SK-N-SH (cell line): ENCODE measurements around the gene SLC29A1. TPM values are rescaled to one million over a fixed set of nuclear protein-coding genes. Genes with fewer than 3 reads are reported as not detected.

ENCODE experiments used
- CTCF ChIA-PET: fragments of 300-600, 350-600 bp; formaldehyde crosslinking; extraction: SDS; loops from one replicate; lab custom pipeline; 2021; lab: Yijun Ruan, JAX
- POLR2A ChIA-PET: fragments of 350-600 bp; sonication (Branson Sonifier 250); formaldehyde crosslinking; extraction: SDS; loops from one replicate; lab custom pipeline; 2020; ENCODE audit warnings: antibody characterized with exemption, inconsistent platforms; lab: Yijun Ruan, JAX
- DNase-seq: peaks from one replicate; pipeline ENCODE4 v3.0.0; 2012
- H2AFZ ChIP-seq: fragments of 200-600 bp; sonication (generic); 2 replicates; pipeline ENCODE4 v1.8.1; 2016; ENCODE audit warnings: antibody characterized with exemption, mild to moderate bottlenecking, low read depth
- H3F3A ChIP-seq: fragments of 200-600 bp; sonication (generic); replicated peaks from 2 replicates; pipeline ENCODE3; 2016; ENCODE audit warnings: antibody characterized with exemption, mild to moderate bottlenecking; ENCODE audit not compliant: insufficient read depth
- H3K27ac ChIP-seq, 2 experiments: fragments of 200-500 bp in 1 of 2; fragments of 200-600 bp in 1 of 2; sonication (Bioruptor generic) in 1 of 2; sonication (generic), shearing (Covaris generic) in 1 of 2; 2 replicates each; pipeline versions ENCODE4 v1.5.1 to v1.6.1; 2014 to 2016; ENCODE audit warnings: low read depth in 2 of 2, inconsistent platforms in 1 of 2, low read length in 1 of 2, mild to moderate bottlenecking in 1 of 2, mixed read lengths in 1 of 2
- H3K27me3 ChIP-seq: fragments of 200-600 bp; sonication (generic), shearing (Covaris generic); 2 replicates; pipeline ENCODE4 v1.6.1; 2016; ENCODE audit warnings: mixed run types; ENCODE audit not compliant: insufficient read depth
- H3K36me3 ChIP-seq, 2 experiments: fragments of 200-500 bp in 1 of 2; fragments of 200-600 bp in 1 of 2; sonication (Bioruptor generic) in 1 of 2; sonication (generic) in 1 of 2; replicated peaks in 1 of 2; 2 replicates each; pipeline versions ENCODE3 to v1.5.1; 2014 to 2016; ENCODE audit warnings: low read length in 1 of 2, mild to moderate bottlenecking in 1 of 2; ENCODE audit not compliant: insufficient read depth in 2 of 2, control insufficient read depth in 1 of 2
- H3K4me1 ChIP-seq, 2 experiments: fragments of 200-500 bp in 1 of 2; fragments of 200-600 bp in 1 of 2; sonication (Bioruptor generic) in 1 of 2; sonication (generic), shearing (Covaris generic) in 1 of 2; 2 replicates each; pipeline versions ENCODE4 v1.5.1 to v1.6.1; 2014 to 2016; ENCODE audit warnings: low read depth in 1 of 2, low read length in 1 of 2, mixed run types in 1 of 2; ENCODE audit not compliant: insufficient read depth in 2 of 2, control insufficient read depth in 1 of 2
- H3K4me2 ChIP-seq: fragments of 200-600 bp; sonication (generic), shearing (Covaris generic); 2 replicates; pipeline ENCODE4 v1.6.1; 2017; ENCODE audit warnings: mixed run types
- H3K4me3 ChIP-seq, 2 experiments: fragments of 200-500 bp in 1 of 2; fragments of 200-600 bp in 1 of 2; sonication (Bioruptor generic) in 1 of 2; sonication (generic), shearing (Covaris generic) in 1 of 2; 2 replicates each; pipeline versions ENCODE4 v1.5.1 to v1.8.1; 2014 to 2016; ENCODE audit warnings: low read depth in 2 of 2, inconsistent platforms in 1 of 2, low read length in 1 of 2, mild to moderate bottlenecking in 1 of 2, mixed read lengths in 1 of 2, moderate library complexity in 1 of 2
- H3K79me2 ChIP-seq: fragments of 200-600 bp; sonication (generic); 2 replicates; pipeline ENCODE4 v1.8.1; 2017; ENCODE audit warnings: mild to moderate bottlenecking; ENCODE audit not compliant: insufficient read depth
- H3K9ac ChIP-seq: fragments of 200-600 bp; sonication (generic); 2 replicates; pipeline ENCODE4 v1.6.1; 2017; ENCODE audit warnings: mixed run types
- H3K9me2 ChIP-seq: fragments of 200-600 bp; sonication (generic); 2 replicates; pipeline ENCODE4 v1.6.1; 2017; ENCODE audit warnings: mixed run types
- H3K9me3 ChIP-seq: fragments of 200-600 bp; sonication (generic); 2 replicates; pipeline ENCODE4 v1.6.1; 2017; ENCODE audit warnings: mixed run types, mild to moderate bottlenecking, moderate library complexity
- H4K20me1 ChIP-seq: fragments of 200-600 bp; sonication (generic); 2 replicates; pipeline ENCODE4 v1.6.1; 2017; ENCODE audit warnings: mild to moderate bottlenecking, mixed run types; ENCODE audit not compliant: insufficient read depth
- ELF1 ChIP-seq: IDR thresholded peaks from 2 replicates; pipeline ENCODE4 v1.4.0; 2012
- NFIC ChIP-seq: IDR thresholded peaks from 2 replicates; pipeline ENCODE4 v1.4.0; 2012; ENCODE audit warnings: borderline replicate concordance
- PBX3 ChIP-seq: IDR thresholded peaks from 2 replicates; pipeline ENCODE4; 2012
- ZBTB33 ChIP-seq: IDR thresholded peaks from 2 replicates; pipeline ENCODE4 v1.4.0; 2012; ENCODE audit warnings: low read depth, borderline replicate concordance
- WGBS: methylation state at CpG from one replicate; pipeline ENCODE4 v1.1.6; 2017; ENCODE audit warnings: low lambda C conversion rate; 5-methylcytosine and 5-hydroxymethylcytosine counted together
- polyA plus RNA-seq, 3 experiments: library from polyadenylated mRNA; depleted of rRNA; stranded (reverse); fragments of >200 nt; gene quantifications; 2 replicates each; pipeline ENCODE4 v1.2.3, GENCODE V29; 2012

The SLC29A1 gene
- polyA plus RNA-seq, 1 of the 3 experiments (the other 2 are of a cell fraction) = 44.5 TPM

DNA sequence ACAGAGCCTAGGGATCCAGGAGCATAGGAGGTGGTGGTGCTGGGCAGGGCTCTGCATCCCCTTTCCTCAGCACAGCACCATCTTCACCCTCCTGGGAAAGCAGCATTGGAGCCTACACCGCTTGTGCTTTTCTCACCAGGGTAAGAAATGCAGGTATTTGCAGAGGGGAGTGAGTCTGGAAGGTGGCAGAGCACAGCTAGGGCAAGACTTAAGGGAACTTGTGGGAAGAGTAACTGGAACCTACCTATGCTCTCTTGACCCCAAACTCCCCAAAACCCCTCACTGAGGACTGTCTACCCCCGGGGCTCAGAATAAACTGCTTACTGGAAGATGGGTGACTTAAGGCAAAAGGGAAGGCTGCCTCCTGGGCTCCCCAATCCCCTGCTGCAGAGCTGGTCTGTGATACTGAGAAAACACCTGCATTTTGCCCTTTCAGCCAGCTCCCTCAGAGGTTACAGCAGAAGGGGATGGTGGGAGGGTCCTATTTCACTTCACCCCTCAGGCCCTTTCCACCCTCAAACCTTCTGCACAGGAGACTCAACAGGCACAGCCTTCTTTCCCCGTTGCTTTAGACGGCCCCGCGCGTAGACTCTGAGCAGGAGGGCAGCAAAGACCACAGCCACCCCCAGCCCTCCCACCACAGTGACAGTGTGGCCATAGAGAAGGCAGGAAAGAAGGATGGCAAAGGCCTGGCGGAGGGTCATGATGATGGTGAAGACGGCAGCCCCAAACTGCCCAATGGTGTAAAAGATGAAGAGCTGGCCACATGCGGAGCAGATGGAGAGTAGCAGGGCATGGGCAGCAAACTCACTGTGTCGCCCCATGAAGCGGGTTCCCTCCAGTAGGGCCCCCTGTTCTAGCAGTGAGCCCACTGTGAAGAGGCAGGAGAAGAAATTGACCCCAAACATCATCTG is 31.1 kb downstream of the SLC29A1 start:
- peaks cover 68% of the 10 kb centered on the region for H3F3A ChIP-seq
- no peak overlapping the region for H3K9ac ChIP-seq
- CTCF ChIA-PET = interaction anchor here (0.8 to 7.1 kb wide), 10 partner anchors 7 to 143 kb away, joined by 3 to 90 read pairs (median 24); partner anchors contain the start of genes HSP90AB1, NFKBIE and SPATS1
- WGBS = 76% methylated on average over 12 of the region's 12 CpGs
- H4K20me1 ChIP-seq = peaks cover 72% of the 10 kb centered on the region
- no peak overlapping the region for H3K4me3 ChIP-seq
- H3K4me2 ChIP-seq = no peak overlapping the region; the same call in 1 of the 2 replicates
- TF ChIP-seq NFIC (no peak), ELF1 (peak; percentile 27; the same call in 1 of the 2 replicates), ZBTB33 (peak; percentile 47; the same call in 1 of the 2 replicates)
- H3K79me2 ChIP-seq = peaks cover 71% of the 10 kb centered on the region
- POLR2A ChIA-PET = interaction anchor here (0.5 to 3.8 kb wide), 6 partner anchors 8 to 49 kb away, joined by 3 to 98 read pairs (median 4); partner anchors contain the start of gene HSP90AB1
- no peak overlapping the region for H2AFZ ChIP-seq
- peaks cover 7 to 43% of the 10 kb centered on the region in 2 experiments; a peak in 3 of 4 replicates for H3K4me1 ChIP-seq
- no peaks in the 10 kb centered on the region for H3K9me3 ChIP-seq
- H3K27ac ChIP-seq = no peak overlapping the region; a peak in 2 of 4 replicates
- no peak for DNase-seq
- H3K27me3 ChIP-seq = no peaks in the 10 kb centered on the region
- no peaks in the 10 kb centered on the region for H3K9me2 ChIP-seq
- H3K36me3 ChIP-seq = peaks cover 52 to 61% of the 10 kb centered on the region in 2 experiments

DNA sequence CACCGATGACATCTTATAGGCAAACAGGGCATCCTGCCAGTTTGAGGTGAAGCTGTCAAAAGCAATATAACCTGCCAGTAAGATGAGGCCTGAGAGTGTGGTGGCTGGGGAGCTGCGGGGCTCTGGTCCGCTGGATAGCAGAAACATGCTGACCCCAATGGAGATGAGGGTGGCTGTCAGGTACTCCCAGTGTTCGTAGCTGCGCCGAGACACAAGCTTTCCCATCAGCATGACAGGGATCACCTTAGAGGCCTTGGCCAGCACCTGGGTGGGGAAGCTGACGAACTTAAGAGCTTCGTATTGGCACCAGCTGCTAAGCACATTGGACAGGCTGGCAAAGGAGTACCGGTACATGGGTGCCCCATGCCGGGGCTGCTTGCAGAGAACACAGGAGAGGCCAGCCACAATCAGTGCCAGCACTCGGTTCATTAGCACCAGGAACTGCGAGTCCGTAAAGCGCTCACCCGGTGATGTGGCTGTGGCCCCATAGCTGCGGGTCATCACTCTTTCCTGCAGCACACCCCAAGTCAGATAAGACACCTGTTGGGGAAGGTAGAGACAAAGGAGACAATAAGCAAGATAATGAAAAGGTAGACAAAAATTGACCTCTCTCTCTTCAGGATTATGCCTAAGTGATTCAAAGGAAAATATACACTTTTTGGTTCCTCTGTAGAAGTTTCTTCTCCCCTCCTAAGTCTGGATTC is 31.9 kb downstream of the SLC29A1 start:
- Histone ChIP-seq H3K9me3 (no peaks in the 10 kb centered on the region), H3K27ac (peak overlapping the region; percentile 73 to 91; a peak in 3 of 4 replicates), H3K4me2 (peak overlapping the region; percentile 94; the same call in 1 of the 2 replicates), H3K9me2 (no peaks in the 10 kb centered on the region), H3K27me3 (no peaks in the 10 kb centered on the region), H4K20me1 (peaks cover 64% of the 10 kb centered on the region), H3K79me2 (peaks cover 63% of the 10 kb centered on the region), H3K9ac (no peak overlapping the region), H3K36me3 (peaks cover 44 to 60% of the 10 kb centered on the region in 2 experiments), H2AFZ (no peak overlapping the region), H3F3A (peaks cover 61% of the 10 kb centered on the region), H3K4me1 (peaks cover 0 to 40% of the 10 kb centered on the region in 2 experiments; a peak in 1 of 4 replicates), H3K4me3 (peak overlapping the region in 1 of 2 experiments; percentile 94; a peak in 2 of 4 replicates)
- ChIA-PET CTCF (interaction anchor here (0.8 to 7.1 kb wide), 11 partner anchors 10 to 144 kb away, joined by 3 to 90 read pairs (median 23); partner anchors contain the start of genes AARS2, HSP90AB1, NFKBIE and SPATS1), POLR2A (interaction anchor here (0.8 to 3.8 kb wide), 3 partner anchors 9 to 34 kb away, joined by 3 to 98 read pairs (median 3); partner anchors contain the start of gene HSP90AB1)
- TF ChIP-seq PBX3 (peak; percentile 56), ELF1 (no peak)
- WGBS = 57% methylated on average over 8 of the region's 16 CpGs
- DNase-seq = no peak
